K562 (cell line): ENCODE data around the gene SLC25A44. TPM values are rescaled to one million over a fixed set of nuclear protein-coding genes. Genes with fewer than 3 reads are reported as not detected.

Source experiments
- ATF7 ChIP-seq: fragments of 450-650 bp; IDR thresholded peaks from 2 replicates; pipeline ENCODE4 v1.7.1; 2014; ENCODE audit warnings: mild to moderate bottlenecking, moderate library complexity
- CEBPG ChIP-seq, 3 experiments: fragments of 200-800 bp in 1 of 3; sonication (Bioruptor generic) in 1 of 3; sonication (generic) in 1 of 3; formaldehyde crosslinking in 1 of 3; IDR thresholded peaks in 2 of 3; conservative IDR thresholded peaks in 1 of 3; 2 replicates each; pipeline versions ENCODE4 v1.6.1 to v1.8.0; 2016 to 2022; ENCODE audit warnings: missing compliant biosample characterization in 2 of 3, missing genetic modification characterization in 2 of 3, mild to moderate bottlenecking in 1 of 3, missing genetic modification reagents in 1 of 3
- ETS2 ChIP-seq: IDR thresholded peaks from 2 replicates; pipeline ENCODE4 v1.6.1; 2016; ENCODE audit warnings: borderline replicate concordance, missing genetic modification characterization, mild to moderate bottlenecking, moderate library complexity, missing compliant biosample characterization; ENCODE audit not compliant: poor library complexity, severe bottlenecking
- IRF2 ChIP-seq: sonication (generic); formaldehyde crosslinking; IDR thresholded peaks from 2 replicates; pipeline ENCODE4 v1.8.1; 2022; ENCODE audit warnings: mild to moderate bottlenecking, missing genetic modification reagents
- KLF10 ChIP-seq: fragments of 250-450 bp; sonication (Bioruptor Pico); IDR thresholded peaks from 2 replicates; pipeline ENCODE4 v1.6.1; 2021; ENCODE audit warnings: matching md5 sums
- KLF16 ChIP-seq: IDR thresholded peaks from 2 replicates; pipeline ENCODE4 v1.6.1; 2016; ENCODE audit warnings: antibody characterized with exemption
- NFE2 ChIP-seq: IDR thresholded peaks from 2 replicates; pipeline ENCODE4 v1.6.1; 2014; ENCODE audit warnings: antibody characterized with exemption, low read depth
- NONO ChIP-seq, 2 experiments: fragments of 200-400 bp in 1 of 2; fragments of 450-650 bp in 1 of 2; formaldehyde crosslinking in 1 of 2; IDR thresholded peaks; 2 replicates each; pipeline ENCODE4 v1.6.1; 2017; ENCODE audit warnings: low read depth in 2 of 2, mild to moderate bottlenecking in 2 of 2, moderate library complexity in 2 of 2, low read length in 1 of 2
- RB1 ChIP-seq: fragments of 450-650 bp; IDR thresholded peaks from 2 replicates; pipeline ENCODE4 v1.6.1; 2017; ENCODE audit warnings: low read depth, mild to moderate bottlenecking
- RBM22 ChIP-seq: fragments of 200-400 bp; formaldehyde crosslinking; IDR thresholded peaks from 2 replicates; pipeline ENCODE4 v1.6.1; 2018; ENCODE audit warnings: low read length, low read depth; ENCODE audit not compliant: poor library complexity, severe bottlenecking
- TEAD1 ChIP-seq, 2 experiments: fragments of 450-650 bp in 1 of 2; sonication (generic) in 1 of 2; formaldehyde crosslinking; IDR thresholded peaks; 2 replicates each; pipeline versions ENCODE4 v1.4.0 to v1.8.0; 2020 to 2022; ENCODE audit warnings: mild to moderate bottlenecking in 2 of 2, missing genetic modification reagents in 1 of 2
- ZNF324 ChIP-seq: fragments of 250-450 bp; sonication (Bioruptor Pico); IDR thresholded peaks from 2 replicates; pipeline ENCODE4 v1.4.0; 2020; ENCODE audit warnings: mild to moderate bottlenecking
- polyA plus RNA-seq, 8 experiments: library from polyadenylated mRNA; depleted of rRNA in 4 of 8; stranded (reverse) in 5 of 8; unstranded in 3 of 8; fragments of >200 nt; fragmentation: Nextera tagmentation in 2 of 8; fragmentation: Illumina TruSeq in 1 of 8; extraction: Ambion mirVana in 2 of 8; extraction: Trizol in 1 of 8; gene quantifications; 2 replicates each; pipeline versions ENCODE4 v1.2.1 to v1.2.3, GENCODE V29; 2011 to 2014; ENCODE audit warnings: inconsistent platforms in 1 of 8, missing spikeins in 1 of 8
- total RNA-seq, 7 experiments: library from RNA; depleted of rRNA in 6 of 7; stranded (reverse); fragments of >200 nt in 6 of 7; fragmentation: Illumina TruSeq in 2 of 7; extraction: Trizol in 2 of 7; gene quantifications; 2 replicates each; pipeline versions ENCODE4 v1.2.1 to v1.2.3, GENCODE V29; 2011 to 2021; ENCODE audit warnings: low replicate concordance in 1 of 7
- TF ChIP-seq, protein P1 (sequence below): sonication (generic); formaldehyde crosslinking; IDR thresholded peaks from 2 replicates; pipeline ENCODE4 v1.8.0; 2023; ENCODE audit warnings: mild to moderate bottlenecking, missing genetic modification reagents
- TF ChIP-seq, protein P2 (sequence below): sonication (generic); formaldehyde crosslinking; IDR thresholded peaks from 2 replicates; pipeline ENCODE4 v1.8.1; 2023; ENCODE audit warnings: mild to moderate bottlenecking, missing genetic modification reagents
- TF ChIP-seq, protein P3 (sequence below): fragments of 250-450 bp; sonication (Bioruptor Pico); IDR thresholded peaks from 2 replicates; pipeline ENCODE4 v1.8.0; 2021; ENCODE audit warnings: moderate library complexity, mild to moderate bottlenecking, inconsistent platforms

Gene SLC25A44
- total and polyA plus RNA-seq, 9 of the 15 experiments (the other 6 are each of a cell fraction or from before 2014, with no cell fraction given), result 4.4 to 22.8 (median 12.5) TPM

DNA sequence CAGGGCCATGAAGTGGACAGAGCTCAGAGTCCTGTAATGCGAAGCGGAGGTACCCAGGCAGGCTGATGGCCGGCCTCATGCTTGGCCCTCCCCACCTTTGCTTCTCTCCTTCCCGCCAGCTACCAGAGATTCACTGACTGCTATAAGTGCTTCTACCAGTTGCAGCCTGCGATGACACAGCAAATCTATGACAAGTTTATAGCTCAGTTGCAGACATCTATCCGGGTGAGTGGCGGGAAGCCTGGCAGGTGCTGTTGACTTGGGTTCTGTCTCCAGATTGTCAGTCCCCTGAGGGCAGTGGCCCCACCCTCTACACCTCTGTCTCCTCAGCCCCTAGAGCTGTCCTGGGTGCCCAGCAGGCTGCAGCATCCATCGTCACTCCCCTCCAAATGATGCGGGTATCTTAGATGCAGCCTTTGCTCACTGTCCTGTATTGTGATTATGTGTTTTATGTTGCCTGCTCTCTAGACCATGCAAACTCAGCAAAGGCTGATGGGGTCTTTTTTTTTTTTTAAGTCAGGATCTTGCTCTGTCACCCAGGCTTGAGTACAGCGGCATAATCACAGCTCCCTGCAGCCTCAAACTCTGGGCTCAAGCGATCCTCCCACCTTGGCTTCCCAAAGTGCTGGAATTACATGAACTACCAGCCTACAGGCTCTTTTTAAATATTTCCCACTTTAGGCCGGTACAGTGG lies 38.4 kb downstream of the SLC25A44 start (continued):
- no peak for TF ChIP-seq KLF16
- TF ChIP-seq, protein P1, sequence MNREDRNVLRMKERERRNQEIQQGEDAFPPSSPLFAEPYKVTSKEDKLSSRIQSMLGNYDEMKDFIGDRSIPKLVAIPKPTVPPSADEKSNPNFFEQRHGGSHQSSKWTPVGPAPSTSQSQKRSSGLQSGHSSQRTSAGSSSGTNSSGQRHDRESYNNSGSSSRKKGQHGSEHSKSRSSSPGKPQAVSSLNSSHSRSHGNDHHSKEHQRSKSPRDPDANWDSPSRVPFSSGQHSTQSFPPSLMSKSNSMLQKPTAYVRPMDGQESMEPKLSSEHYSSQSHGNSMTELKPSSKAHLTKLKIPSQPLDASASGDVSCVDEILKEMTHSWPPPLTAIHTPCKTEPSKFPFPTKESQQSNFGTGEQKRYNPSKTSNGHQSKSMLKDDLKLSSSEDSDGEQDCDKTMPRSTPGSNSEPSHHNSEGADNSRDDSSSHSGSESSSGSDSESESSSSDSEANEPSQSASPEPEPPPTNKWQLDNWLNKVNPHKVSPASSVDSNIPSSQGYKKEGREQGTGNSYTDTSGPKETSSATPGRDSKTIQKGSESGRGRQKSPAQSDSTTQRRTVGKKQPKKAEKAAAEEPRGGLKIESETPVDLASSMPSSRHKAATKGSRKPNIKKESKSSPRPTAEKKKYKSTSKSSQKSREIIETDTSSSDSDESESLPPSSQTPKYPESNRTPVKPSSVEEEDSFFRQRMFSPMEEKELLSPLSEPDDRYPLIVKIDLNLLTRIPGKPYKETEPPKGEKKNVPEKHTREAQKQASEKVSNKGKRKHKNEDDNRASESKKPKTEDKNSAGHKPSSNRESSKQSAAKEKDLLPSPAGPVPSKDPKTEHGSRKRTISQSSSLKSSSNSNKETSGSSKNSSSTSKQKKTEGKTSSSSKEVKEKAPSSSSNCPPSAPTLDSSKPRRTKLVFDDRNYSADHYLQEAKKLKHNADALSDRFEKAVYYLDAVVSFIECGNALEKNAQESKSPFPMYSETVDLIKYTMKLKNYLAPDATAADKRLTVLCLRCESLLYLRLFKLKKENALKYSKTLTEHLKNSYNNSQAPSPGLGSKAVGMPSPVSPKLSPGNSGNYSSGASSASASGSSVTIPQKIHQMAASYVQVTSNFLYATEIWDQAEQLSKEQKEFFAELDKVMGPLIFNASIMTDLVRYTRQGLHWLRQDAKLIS (CRISPR knock-in tag), result no peak
- no peak for TF ChIP-seq TEAD1 (CRISPR knock-in tag; IDR thresholded peaks at IDR 0.05)
- TF ChIP-seq, protein P2, sequence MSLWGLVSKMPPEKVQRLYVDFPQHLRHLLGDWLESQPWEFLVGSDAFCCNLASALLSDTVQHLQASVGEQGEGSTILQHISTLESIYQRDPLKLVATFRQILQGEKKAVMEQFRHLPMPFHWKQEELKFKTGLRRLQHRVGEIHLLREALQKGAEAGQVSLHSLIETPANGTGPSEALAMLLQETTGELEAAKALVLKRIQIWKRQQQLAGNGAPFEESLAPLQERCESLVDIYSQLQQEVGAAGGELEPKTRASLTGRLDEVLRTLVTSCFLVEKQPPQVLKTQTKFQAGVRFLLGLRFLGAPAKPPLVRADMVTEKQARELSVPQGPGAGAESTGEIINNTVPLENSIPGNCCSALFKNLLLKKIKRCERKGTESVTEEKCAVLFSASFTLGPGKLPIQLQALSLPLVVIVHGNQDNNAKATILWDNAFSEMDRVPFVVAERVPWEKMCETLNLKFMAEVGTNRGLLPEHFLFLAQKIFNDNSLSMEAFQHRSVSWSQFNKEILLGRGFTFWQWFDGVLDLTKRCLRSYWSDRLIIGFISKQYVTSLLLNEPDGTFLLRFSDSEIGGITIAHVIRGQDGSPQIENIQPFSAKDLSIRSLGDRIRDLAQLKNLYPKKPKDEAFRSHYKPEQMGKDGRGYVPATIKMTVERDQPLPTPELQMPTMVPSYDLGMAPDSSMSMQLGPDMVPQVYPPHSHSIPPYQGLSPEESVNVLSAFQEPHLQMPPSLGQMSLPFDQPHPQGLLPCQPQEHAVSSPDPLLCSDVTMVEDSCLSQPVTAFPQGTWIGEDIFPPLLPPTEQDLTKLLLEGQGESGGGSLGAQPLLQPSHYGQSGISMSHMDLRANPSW (CRISPR knock-in tag), result no peak
- TF ChIP-seq CEBPG (CRISPR knock-in tag; IDR thresholded peaks at IDR 0.05), result no peak
- no peak for TF ChIP-seq CEBPG (tag; conservative IDR thresholded peaks at IDR 0.05 in 1 of 2, IDR thresholded peaks at IDR 0.05 in 1 of 2)
- TF ChIP-seq, protein P3, sequence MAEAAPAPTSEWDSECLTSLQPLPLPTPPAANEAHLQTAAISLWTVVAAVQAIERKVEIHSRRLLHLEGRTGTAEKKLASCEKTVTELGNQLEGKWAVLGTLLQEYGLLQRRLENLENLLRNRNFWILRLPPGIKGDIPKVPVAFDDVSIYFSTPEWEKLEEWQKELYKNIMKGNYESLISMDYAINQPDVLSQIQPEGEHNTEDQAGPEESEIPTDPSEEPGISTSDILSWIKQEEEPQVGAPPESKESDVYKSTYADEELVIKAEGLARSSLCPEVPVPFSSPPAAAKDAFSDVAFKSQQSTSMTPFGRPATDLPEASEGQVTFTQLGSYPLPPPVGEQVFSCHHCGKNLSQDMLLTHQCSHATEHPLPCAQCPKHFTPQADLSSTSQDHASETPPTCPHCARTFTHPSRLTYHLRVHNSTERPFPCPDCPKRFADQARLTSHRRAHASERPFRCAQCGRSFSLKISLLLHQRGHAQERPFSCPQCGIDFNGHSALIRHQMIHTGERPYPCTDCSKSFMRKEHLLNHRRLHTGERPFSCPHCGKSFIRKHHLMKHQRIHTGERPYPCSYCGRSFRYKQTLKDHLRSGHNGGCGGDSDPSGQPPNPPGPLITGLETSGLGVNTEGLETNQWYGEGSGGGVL (CRISPR knock-in tag), result no peak
- TF ChIP-seq NONO (IDR thresholded peaks at IDR 0.05; ENCODE audit: low read depth in 2 of 2, low read length in 1 of 2), result no peak
- peak; percentile 53; the same call in 1 of the 2 replicates for TF ChIP-seq RB1
- TF ChIP-seq ETS2 (tag), result no peak
- no peak for TF ChIP-seq KLF10 (CRISPR knock-in tag)
- TF ChIP-seq IRF2, result no peak
- TF ChIP-seq ZNF324 (CRISPR knock-in tag), result no peak
- TF ChIP-seq NFE2, result peak; percentile 94
- TF ChIP-seq ATF7, result no peak
- no peak for TF ChIP-seq RBM22
